GM12878 (cell line): ENCODE results near the gene ZMYND10.

Source experiments
- CREM ChIP-seq: IDR thresholded peaks from 2 replicates; pipeline ENCODE4 v1.6.1; 2014; ENCODE audit warnings: antibody characterized with exemption, low read depth
- CTCF ChIP-seq, 3 experiments: IDR thresholded peaks in 2 of 3; conservative IDR thresholded peaks in 1 of 3; 2 replicates each; pipeline ENCODE4 v1.5.1; 2011; ENCODE audit warnings: low read depth in 3 of 3, low read length in 3 of 3, mild to moderate bottlenecking in 3 of 3, control low read depth in 2 of 3, moderate library complexity in 2 of 3, inconsistent platforms in 1 of 3, mixed read lengths in 1 of 3; ENCODE audit not compliant: control insufficient read depth in 2 of 3, insufficient read depth in 1 of 3; ENCODE audit errors: extremely low read depth in 1 of 3
- EZH2 ChIP-seq: IDR thresholded peaks from 2 replicates; pipeline ENCODE4 v1.6.1; 2012; ENCODE audit warnings: low read depth, mild to moderate bottlenecking, control low read depth, inconsistent platforms, low read length, borderline replicate concordance; ENCODE audit not compliant: control insufficient read depth
- GABPA ChIP-seq: IDR thresholded peaks from 2 replicates; pipeline ENCODE4 v1.6.1; 2014; ENCODE audit warnings: antibody characterized with exemption, low read depth, mild to moderate bottlenecking, inconsistent platforms
- JUND ChIP-seq: IDR thresholded peaks from 2 replicates; pipeline ENCODE4 v1.6.1; 2012; ENCODE audit warnings: low read depth, mild to moderate bottlenecking, low read length, improper control_type of control experiment, moderate library complexity
- MEF2B ChIP-seq: fragments of 450-650 bp; IDR thresholded peaks from 2 replicates; pipeline ENCODE4 v1.6.1; 2018; ENCODE audit warnings: mild to moderate bottlenecking, moderate library complexity; ENCODE audit not compliant: partially characterized antibody, poor library complexity, severe bottlenecking
- POLR2A ChIP-seq: IDR thresholded peaks from 2 replicates; pipeline ENCODE4 v1.6.1; 2011; ENCODE audit warnings: low read depth, mild to moderate bottlenecking, low read length
- PRDM15 ChIP-seq: fragments of 450-650 bp; formaldehyde crosslinking; IDR thresholded peaks from 2 replicates; pipeline ENCODE4 v1.4.0; 2020; ENCODE audit warnings: mild to moderate bottlenecking, moderate library complexity
- RELB ChIP-seq: fragments of 450-650 bp; IDR thresholded peaks from 2 replicates; pipeline ENCODE4 v1.6.1; 2017; ENCODE audit warnings: low read depth, mild to moderate bottlenecking, moderate library complexity
- SIX5 ChIP-seq: IDR thresholded peaks from 2 replicates; pipeline ENCODE4 v1.6.1; 2011; ENCODE audit warnings: mild to moderate bottlenecking, low read depth, low read length, moderate library complexity; ENCODE audit not compliant: severe bottlenecking
- SMAD1 ChIP-seq: fragments of 450-650 bp; IDR thresholded peaks from 2 replicates; pipeline ENCODE4 v1.6.1; 2018; ENCODE audit warnings: mild to moderate bottlenecking, low read depth; ENCODE audit not compliant: partially characterized antibody
- ZBTB33 ChIP-seq: fragments of 450-650 bp; IDR thresholded peaks from 2 replicates; pipeline ENCODE4 v1.6.1; 2017; ENCODE audit warnings: mild to moderate bottlenecking
- ZBTB40 ChIP-seq: fragments of 450-650 bp; IDR thresholded peaks from 2 replicates; pipeline ENCODE4 v1.6.1; 2016; ENCODE audit warnings: mild to moderate bottlenecking, moderate library complexity, borderline replicate concordance
- ZNF274 ChIP-seq: IDR thresholded peaks from one replicate; pipeline ENCODE4 v1.8.0; 2011; ENCODE audit not compliant: insufficient read length, insufficient read depth

- TF ChIP-seq CTCF (IDR thresholded peaks at IDR 0.05 in 2 of 3, conservative IDR thresholded peaks at IDR 0.05 in 1 of 3; ENCODE audit: control insufficient read depth in 2 of 3, extremely low read depth in 1 of 3, insufficient read depth in 1 of 3, low read depth in 3 of 3, low read length in 3 of 3) = no peak
- TF ChIP-seq POLR2A = no peak
- no peak for TF ChIP-seq EZH2
- no peak for TF ChIP-seq JUND
- TF ChIP-seq ZNF274 = no peak
- TF ChIP-seq MEF2B = no peak
- no peak for TF ChIP-seq ZBTB40
- TF ChIP-seq SIX5 = no peak
- no peak for TF ChIP-seq PRDM15 (CRISPR knock-in tag)
- TF ChIP-seq SMAD1 = no peak
- no peak for TF ChIP-seq ZBTB33
- TF ChIP-seq RELB = no peak
- TF ChIP-seq GABPA = no peak
- no peak for TF ChIP-seq CREM
Measured at GRCh38 chr3:50323614-50324199, 21.8 kb downstream of the ZMYND10 start.
